Testis (tissue), 3 donors: Measurements from ENCODE around the gene NDST4. TPM values are rescaled to one million over a fixed set of nuclear protein-coding genes. Genes with fewer than 3 reads are reported as not detected.
"Not testable (repeated sequence)": the region's sequence is repeated elsewhere in the genome, so short reads cannot be mapped to it uniquely, and the experiment has no call there.

Source experiments
- DNase-seq: peaks from one replicate; pipeline ENCODE4 v3.0.0-alpha.2; 2019
- H3K27ac ChIP-seq, 2 donors: fragments of 200-600 bp; sonication (generic); one replicate each; pipeline ENCODE4 v1.5.1; 2019
- H3K27me3 ChIP-seq: fragments of 200-600 bp; sonication (generic); one replicate; pipeline ENCODE4 v1.5.1; 2019
- H3K36me3 ChIP-seq: fragments of 200-600 bp; sonication (generic); one replicate; pipeline ENCODE4 v1.5.1; 2017; ENCODE audit warnings: low read depth; ENCODE audit errors: missing control alignments
- H3K4me1 ChIP-seq: fragments of 200-600 bp; sonication (generic); one replicate; pipeline ENCODE4 v1.5.1; 2019
- H3K4me3 ChIP-seq, 2 donors: fragments of 200-600 bp; sonication (generic); one replicate each; pipeline ENCODE4 v1.5.1; 2017 to 2019
- H3K9me3 ChIP-seq: fragments of 200-600 bp; sonication (generic); one replicate; pipeline ENCODE4 v1.5.1; 2017
- POLR2A ChIP-seq: fragments of 450-650 bp; IDR thresholded peaks from one replicate; pipeline ENCODE4 v1.6.1; 2017; ENCODE audit warnings: antibody characterized with exemption, mild to moderate bottlenecking, moderate library complexity
- WGBS, 2 donors: methylation state at CpG; one replicate each; pipeline ENCODE4 v1.1.5; 2018; 5-methylcytosine and 5-hydroxymethylcytosine counted together
- intact Hi-C: fragments of 100-400 bp; cut with DNase I; formaldehyde crosslinking; loops from one replicate; pipeline ENCODE4 v1.15.1; 2023; ENCODE audit warnings: low total_unique reads
- polyA plus RNA-seq: library from polyadenylated mRNA; stranded (reverse); fragments of 350-450 nt; fragmentation: Illumina TruSeq; extraction: RNeasy Lipid Tissue Mini Kit (QIAGEN cat#74804); gene quantifications from one replicate; pipeline ENCODE4 v1.2.3, GENCODE V29; 2014; ENCODE audit warnings: low read depth, low replicate concordance; ENCODE audit not compliant: insufficient read depth
- total RNA-seq, 2 donors: library from RNA; depleted of rRNA; stranded (reverse); fragments of >200 nt; gene quantifications; one replicate each; pipeline ENCODE4 v1.2.3, GENCODE V29; 2016
- TF ChIP-seq, protein P1 (sequence below), 3 experiments: fragments of 450-650 bp in 2 of 3; fragments of 200-600 bp in 1 of 3; sonication (generic) in 1 of 3; IDR thresholded peaks; one replicate each; pipeline ENCODE4 v1.5.1; 2016 to 2019; ENCODE audit warnings: antibody characterized with exemption in 3 of 3, mild to moderate bottlenecking in 2 of 3, moderate library complexity in 1 of 3

NDST4 gene
- total and polyA plus RNA-seq, 3 donors from 2014 or later: 0.41 to 0.99 (median 0.55) TPM

GRCh38 chr4:114997576-114998247 is 115.7 kb downstream of the NDST4 start:
- Histone ChIP-seq H3K9me3 (no peaks in the 10 kb centered on the region), H3K36me3 (no peaks in the 10 kb centered on the region), H3K27ac (no peak overlapping the region), H3K4me3 (no peak overlapping the region), H3K4me1 (no peaks in the 10 kb centered on the region), H3K27me3 (no peaks in the 10 kb centered on the region)
- no peak for TF ChIP-seq POLR2A
- no peak for DNase-seq
- intact Hi-C loops: no loop called here
- WGBS, 2 donors: 36 to 43% methylated on average over 2 of the region's 2 CpGs

DNA sequence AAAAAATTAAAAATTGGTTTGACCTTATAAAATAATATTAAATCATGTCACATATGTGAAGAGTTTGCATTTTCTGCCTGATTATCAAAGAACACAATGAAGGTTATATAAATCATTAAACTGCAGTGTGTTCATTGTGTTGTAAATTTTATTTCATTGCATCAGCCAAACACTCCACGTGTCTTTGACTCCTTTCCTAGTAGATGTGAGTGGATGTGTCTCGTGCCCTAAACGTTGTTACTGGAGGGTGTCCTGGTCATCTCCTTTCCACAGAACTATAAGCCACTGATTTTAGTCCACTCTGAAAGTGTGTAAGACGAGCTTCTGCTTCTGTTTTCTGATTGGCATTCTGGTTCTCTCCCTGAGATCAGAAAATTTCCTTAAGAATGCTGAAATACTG is 127.3 kb downstream of the NDST4 start:
- Histone ChIP-seq H3K36me3 (no peaks in the 10 kb centered on the region), H3K4me1 (no peaks in the 10 kb centered on the region), H3K4me3 (no peak overlapping the region), H3K27me3 (no peaks in the 10 kb centered on the region), H3K27ac (no peak overlapping the region), H3K9me3 (no peaks in the 10 kb centered on the region)
- no peak for DNase-seq
- TF ChIP-seq, protein P1, sequence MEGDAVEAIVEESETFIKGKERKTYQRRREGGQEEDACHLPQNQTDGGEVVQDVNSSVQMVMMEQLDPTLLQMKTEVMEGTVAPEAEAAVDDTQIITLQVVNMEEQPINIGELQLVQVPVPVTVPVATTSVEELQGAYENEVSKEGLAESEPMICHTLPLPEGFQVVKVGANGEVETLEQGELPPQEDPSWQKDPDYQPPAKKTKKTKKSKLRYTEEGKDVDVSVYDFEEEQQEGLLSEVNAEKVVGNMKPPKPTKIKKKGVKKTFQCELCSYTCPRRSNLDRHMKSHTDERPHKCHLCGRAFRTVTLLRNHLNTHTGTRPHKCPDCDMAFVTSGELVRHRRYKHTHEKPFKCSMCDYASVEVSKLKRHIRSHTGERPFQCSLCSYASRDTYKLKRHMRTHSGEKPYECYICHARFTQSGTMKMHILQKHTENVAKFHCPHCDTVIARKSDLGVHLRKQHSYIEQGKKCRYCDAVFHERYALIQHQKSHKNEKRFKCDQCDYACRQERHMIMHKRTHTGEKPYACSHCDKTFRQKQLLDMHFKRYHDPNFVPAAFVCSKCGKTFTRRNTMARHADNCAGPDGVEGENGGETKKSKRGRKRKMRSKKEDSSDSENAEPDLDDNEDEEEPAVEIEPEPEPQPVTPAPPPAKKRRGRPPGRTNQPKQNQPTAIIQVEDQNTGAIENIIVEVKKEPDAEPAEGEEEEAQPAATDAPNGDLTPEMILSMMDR (IDR thresholded peaks at IDR 0.05): no peak
- TF ChIP-seq POLR2A: no peak
- intact Hi-C loops: no loop called here
- 59 to 63% methylated on average over 4 of the region's 4 CpGs for WGBS, 2 donors

DNA sequence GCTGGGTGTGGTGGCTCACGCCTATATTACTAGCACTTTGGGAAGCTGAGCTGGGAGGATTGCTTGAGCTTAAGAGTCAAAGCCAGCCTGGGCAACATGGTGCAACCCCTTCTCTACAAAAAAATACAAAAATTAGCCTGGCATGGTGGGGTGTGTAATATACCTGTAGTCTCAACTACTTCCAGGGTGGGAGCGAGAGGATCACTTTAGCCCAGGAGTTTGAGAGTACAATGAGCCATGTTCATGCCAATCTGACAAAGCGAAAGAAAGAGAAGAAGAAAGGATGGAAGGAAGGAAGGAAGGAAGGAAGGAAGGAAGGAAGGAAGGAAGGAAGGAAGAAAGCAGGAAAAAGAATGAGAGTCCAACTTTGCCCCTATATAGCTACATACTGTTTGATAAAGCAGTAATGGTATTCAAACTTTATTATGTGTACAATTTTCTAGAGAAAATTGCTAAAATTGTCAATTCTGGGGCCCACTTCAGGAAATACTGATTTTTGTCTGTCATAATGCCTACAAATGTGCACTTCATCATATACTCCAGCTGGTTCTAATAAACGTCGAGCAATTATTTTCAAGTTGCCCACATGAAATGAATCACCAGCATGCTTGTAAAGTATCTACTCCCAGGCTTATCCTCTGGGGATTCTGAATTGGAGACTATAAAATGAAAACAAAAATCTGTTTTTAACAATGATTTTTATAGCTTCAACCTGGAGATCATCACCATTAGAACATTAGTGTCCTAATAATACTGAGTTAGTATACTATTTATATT is 132.3 kb downstream of the NDST4 start:
- H3K27me3 ChIP-seq: no peaks in the 10 kb centered on the region
- H3K9me3 ChIP-seq: no peaks in the 10 kb centered on the region
- H3K4me1 ChIP-seq: no peaks in the 10 kb centered on the region
- TF ChIP-seq, protein P1 (IDR thresholded peaks at IDR 0.05): no peak
- TF ChIP-seq POLR2A: no peak
- no peaks in the 10 kb centered on the region for H3K36me3 ChIP-seq
- no peak overlapping the region for H3K27ac ChIP-seq
- intact Hi-C loops: no loop called here
- H3K4me3 ChIP-seq: no peak overlapping the region
- DNase-seq: no peak
- WGBS, 2 donors: 86 to 93% methylated on average over 5 of the region's 5 CpGs

DNA sequence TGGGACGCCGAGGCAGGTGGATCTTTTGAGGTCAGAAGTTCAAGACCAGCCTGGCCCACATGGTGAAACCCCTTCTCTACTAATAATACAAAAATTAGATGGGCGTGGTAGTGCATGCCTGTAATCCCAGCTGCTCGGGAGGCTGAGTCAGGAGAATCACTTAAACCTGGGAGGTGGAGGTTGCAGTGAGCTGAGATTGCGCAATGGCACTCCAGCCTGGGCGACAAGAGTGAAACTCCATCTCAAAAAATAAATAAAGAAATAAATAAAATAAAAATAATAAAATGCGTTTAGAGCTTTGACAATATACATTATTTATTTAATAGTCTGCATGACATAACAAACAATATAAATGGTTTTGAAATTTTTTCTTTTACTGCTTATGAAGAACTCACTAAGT is 133.0 kb downstream of the NDST4 start:
- H3K27me3 ChIP-seq, intact Hi-C loops, DNase-seq, H3K9me3 ChIP-seq, H3K4me1 ChIP-seq, H3K36me3 ChIP-seq, H3K27ac ChIP-seq, H3K4me3 ChIP-seq: not testable (repeated sequence)
- 93 to 95% methylated on average over 7 of the region's 7 CpGs for WGBS, 2 donors

DNA sequence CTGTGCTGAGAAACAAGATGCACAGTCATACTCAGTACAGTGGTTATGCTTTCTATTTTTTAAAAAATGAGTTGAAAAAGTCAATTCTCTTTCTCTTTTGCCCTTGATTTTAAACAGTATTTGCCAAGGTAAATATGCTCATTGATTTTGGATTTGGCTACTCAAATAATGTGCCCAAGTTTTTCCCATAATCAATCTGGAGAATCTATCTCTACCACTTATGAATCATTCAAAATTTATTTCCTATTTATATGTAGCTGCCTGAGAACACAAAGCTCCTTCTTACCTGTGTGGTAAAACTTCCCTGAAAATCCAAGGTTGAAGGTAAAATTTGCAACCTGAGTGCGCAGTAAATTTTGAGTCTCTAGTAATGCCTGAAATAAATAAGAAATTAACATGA is 136.5 kb downstream of the NDST4 start:
- Histone ChIP-seq H3K27ac (no peak overlapping the region), H3K4me1 (no peaks in the 10 kb centered on the region), H3K4me3 (no peak overlapping the region), H3K36me3 (no peaks in the 10 kb centered on the region), H3K27me3 (no peaks in the 10 kb centered on the region), H3K9me3 (no peaks in the 10 kb centered on the region)
- no peak for DNase-seq
- no peak for TF ChIP-seq POLR2A
- WGBS, 2 donors: 91 to 100% methylated on average over 1 of the region's 1 CpG
- intact Hi-C loops: no loop called here

- H3K4me1 ChIP-seq: no peaks in the 10 kb centered on the region
- intact Hi-C loops: no loop called here
- H3K27me3 ChIP-seq: no peaks in the 10 kb centered on the region
- H3K4me3 ChIP-seq: no peak overlapping the region
- no peaks in the 10 kb centered on the region for H3K36me3 ChIP-seq
- DNase-seq: no peak
- H3K27ac ChIP-seq: no peak overlapping the region
- TF ChIP-seq, protein P1 (IDR thresholded peaks at IDR 0.05): no peak
- no peak for TF ChIP-seq POLR2A
- no peaks in the 10 kb centered on the region for H3K9me3 ChIP-seq
These were observed 149.4 kb downstream of the NDST4 start for GRCh38 chr4:114964026-114964425.
